H1 (cell line): Measurements from ENCODE around the gene MIB2. TPM values are rescaled to one million over a fixed set of nuclear protein-coding genes. Genes with fewer than 3 reads are reported as not detected.

Experiments
- BRCA1 ChIP-seq: IDR thresholded peaks from 2 replicates; pipeline ENCODE4 v1.6.1; 2012; ENCODE audit warnings: low read depth, low read length, improper control_type of control experiment
- CBX5 ChIP-seq: fragments of 300-800, 300-1000 bp; sonication (generic); IDR thresholded peaks from 2 replicates; pipeline ENCODE4 v1.7.1; 2016; ENCODE audit warnings: antibody characterized with exemption, low read length, low read depth
- CBX8 ChIP-seq: fragments of 300-800, 300-1000 bp; sonication (generic); IDR thresholded peaks from 2 replicates; pipeline ENCODE4 v1.7.1; 2016; ENCODE audit warnings: low read depth, low read length, borderline replicate concordance
- CREB1 ChIP-seq: IDR thresholded peaks from 2 replicates; pipeline ENCODE4 v1.6.1; 2012; ENCODE audit warnings: inconsistent platforms
- EP300 ChIP-seq, 2 experiments: IDR thresholded peaks; 1 replicate in 1 of 2; 2 replicates in 1 of 2; pipeline ENCODE4 v1.6.1; 2011 to 2012; ENCODE audit warnings: low read depth in 2 of 2, low read length in 2 of 2, mild to moderate bottlenecking in 2 of 2, borderline replicate concordance in 1 of 2, inconsistent platforms in 1 of 2, moderate library complexity in 1 of 2
- EZH2 ChIP-seq: fragments of 200-600 bp; sonication (generic); IDR thresholded peaks from 2 replicates; pipeline ENCODE4 v1.7.1; 2012; ENCODE audit warnings: low read depth, mild to moderate bottlenecking, moderate library complexity, low read length, inconsistent platforms; ENCODE audit not compliant: severe bottlenecking
- FOSL1 ChIP-seq: IDR thresholded peaks from 2 replicates; pipeline ENCODE4 v1.6.1; 2011; ENCODE audit warnings: mild to moderate bottlenecking, low read depth, low read length, moderate library complexity; ENCODE audit not compliant: insufficient read depth
- GABPA ChIP-seq: IDR thresholded peaks from 2 replicates; pipeline ENCODE4 v1.6.1; 2011; ENCODE audit warnings: mild to moderate bottlenecking, low read length, moderate library complexity, borderline replicate concordance; ENCODE audit not compliant: insufficient read depth
- HDAC2 ChIP-seq, 2 experiments: fragments of 300-600 bp in 1 of 2; sonication (generic) in 1 of 2; IDR thresholded peaks; 2 replicates each; pipeline ENCODE4 v1.6.1; 2011 to 2012; ENCODE audit warnings: low read depth in 2 of 2, low read length in 2 of 2, mild to moderate bottlenecking in 2 of 2, moderate library complexity in 2 of 2, borderline replicate concordance in 1 of 2, inconsistent platforms in 1 of 2
- JUND ChIP-seq: IDR thresholded peaks from 2 replicates; pipeline ENCODE4 v1.6.1; 2011; ENCODE audit warnings: mild to moderate bottlenecking, improper control_type of control experiment, low read length
- KDM1A ChIP-seq: fragments of 200-600, 300-600 bp; sonication (generic); IDR thresholded peaks from 2 replicates; pipeline ENCODE4 v1.7.1; 2016; ENCODE audit warnings: mild to moderate bottlenecking, low read length, borderline replicate concordance
- KDM4A ChIP-seq: IDR thresholded peaks from one replicate; pipeline ENCODE4 v1.7.1; 2012; ENCODE audit warnings: low read depth, mild to moderate bottlenecking, moderate library complexity, low read length, inconsistent platforms; ENCODE audit not compliant: severe bottlenecking
- MAFK ChIP-seq: IDR thresholded peaks from 2 replicates; pipeline ENCODE4 v1.6.1; 2012; ENCODE audit warnings: low read depth, mild to moderate bottlenecking, improper control_type of control experiment, low read length
- MAX ChIP-seq: IDR thresholded peaks from 2 replicates; pipeline ENCODE4 v1.6.1; 2012; ENCODE audit warnings: inconsistent platforms
- NANOG ChIP-seq: IDR thresholded peaks from 2 replicates; pipeline ENCODE4 v1.6.1; 2011; ENCODE audit warnings: low read length, low read depth, mild to moderate bottlenecking, inconsistent platforms; ENCODE audit not compliant: insufficient read depth, poor library complexity, severe bottlenecking
- POLR2A ChIP-seq, 2 experiments: IDR thresholded peaks; 1 replicate in 1 of 2; 2 replicates in 1 of 2; pipeline ENCODE4 v1.6.1; 2011; ENCODE audit warnings: low read depth in 2 of 2, low read length in 2 of 2, mild to moderate bottlenecking in 2 of 2; ENCODE audit errors: control extremely low read depth in 1 of 2
- POLR2AphosphoS5 ChIP-seq: IDR thresholded peaks from 2 replicates; pipeline ENCODE4 v1.6.1; 2011; ENCODE audit warnings: low read depth, low read length
- POU5F1 ChIP-seq: IDR thresholded peaks from 2 replicates; pipeline ENCODE4 v1.6.1; 2011; ENCODE audit warnings: low read depth, mild to moderate bottlenecking, low read length, moderate library complexity
- RAD21 ChIP-seq, 2 experiments: IDR thresholded peaks in 1 of 2; conservative IDR thresholded peaks in 1 of 2; 2 replicates each; pipeline ENCODE4 v1.6.1; 2011; ENCODE audit warnings: low read depth in 2 of 2, low read length in 2 of 2, improper control_type of control experiment in 1 of 2, inconsistent platforms in 1 of 2, mild to moderate bottlenecking in 1 of 2, moderate library complexity in 1 of 2
- SIN3A ChIP-seq, 2 experiments: IDR thresholded peaks in 1 of 2; conservative IDR thresholded peaks in 1 of 2; 2 replicates each; pipeline ENCODE4 v1.6.1; 2011 to 2012; ENCODE audit warnings: low read length in 2 of 2, improper control_type of control experiment in 1 of 2, low read depth in 1 of 2, mild to moderate bottlenecking in 1 of 2
- SP1 ChIP-seq: IDR thresholded peaks from 2 replicates; pipeline ENCODE4 v1.6.1; 2011; ENCODE audit warnings: low read depth, low read length
- ZNF274 ChIP-seq: IDR thresholded peaks from 2 replicates; pipeline ENCODE4 v1.7.0; 2012; ENCODE audit warnings: low read length, borderline replicate concordance; ENCODE audit errors: extremely low read depth
- polyA plus RNA-seq, 7 experiments: library from polyadenylated mRNA; depleted of rRNA in 3 of 7; stranded (reverse) in 5 of 7; unstranded in 2 of 7; fragments of >200 nt in 5 of 7; fragments of 200-250 nt in 2 of 7; gene quantifications; 1 replicate in 5 of 7; 2 replicates in 1 of 7; 4 replicates in 1 of 7; pipeline versions ENCODE4 v1.2.1 to v1.2.3, GENCODE V29; 2011 to 2013; ENCODE audit warnings: missing spikeins in 2 of 7, mixed read lengths in 2 of 7
- total RNA-seq: library from RNA; stranded (reverse); fragmentation: NEBNext Ultra II Directional; extraction: Animal tissue kit (Norgen Biotek cat#: 25700); gene quantifications from 2 replicates; pipeline ENCODE4 v1.2.1, GENCODE V29; 2021

MIB2 gene
- total and polyA plus RNA-seq, 2 of the 8 experiments (the other 6 are each of a cell fraction or from before 2014, with no cell fraction given): 32.5 to 60.0 TPM

DNA sequence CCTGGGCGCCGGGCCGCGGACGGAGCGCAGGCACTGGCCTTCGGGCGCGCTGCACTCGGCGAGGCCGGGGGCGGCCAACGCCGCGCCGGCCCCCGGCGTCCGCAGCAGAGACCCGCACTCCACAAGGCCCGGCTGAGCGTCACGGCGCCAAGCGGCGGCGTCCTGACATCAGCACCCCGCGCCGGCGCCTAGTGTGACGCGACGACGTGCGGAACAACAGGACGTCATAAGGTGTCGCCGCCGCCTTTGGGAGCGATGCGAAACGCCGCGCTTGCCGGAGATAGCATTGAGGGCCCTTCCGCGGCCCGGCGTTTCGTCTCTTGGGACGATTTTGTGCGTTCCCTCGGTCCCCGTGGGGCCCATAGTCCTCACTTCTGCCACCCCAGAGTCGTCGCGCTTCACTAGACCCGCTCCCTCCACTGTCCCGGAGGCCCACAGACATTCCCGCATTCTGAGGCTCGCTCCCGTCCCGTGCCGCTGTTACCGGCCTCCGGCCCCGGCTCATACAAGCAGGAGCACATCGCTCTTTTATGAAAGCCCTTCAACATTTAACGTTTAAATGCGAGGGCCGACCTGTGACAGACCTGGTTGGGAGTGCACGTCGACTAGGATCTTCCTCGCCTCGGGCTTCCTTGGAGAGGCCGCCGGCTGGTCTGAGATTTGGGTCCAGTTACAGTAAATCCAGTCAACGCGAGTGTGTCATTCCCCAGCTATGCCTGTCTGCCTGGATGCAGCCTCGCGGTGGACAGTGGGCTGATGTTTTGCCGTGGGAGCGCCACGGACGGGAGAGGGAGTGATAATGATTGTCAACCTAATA, 40.4 kb upstream of the MIB2 start, which contains the start of gene SSU72 (continued):
- TF ChIP-seq FOSL1 (no peak), MAX (peak; percentile 62; the same call in 1 of the 2 replicates), EP300 (IDR thresholded peaks at IDR 0.05; ENCODE audit: borderline replicate concordance in 1 of 2, low read depth in 2 of 2, low read length in 2 of 2) (0 out of 3 replicates have a peak, but pooled peaks of 1 of the 2 experiments have one; percentile 39), CBX8 (no peak), GABPA (0 out of 2 replicates have a peak, but pooled peaks have one; percentile 4), CREB1 (peak; percentile 99), SP1 (no peak), EZH2 (no peak), HDAC2 (IDR thresholded peaks at IDR 0.05; ENCODE audit: borderline replicate concordance in 1 of 2, low read depth in 2 of 2, low read length in 2 of 2) (no peak), ZNF274 (no peak), POLR2A (IDR thresholded peaks at IDR 0.05; ENCODE audit: control extremely low read depth in 1 of 2, low read depth in 2 of 2, low read length in 2 of 2) (peak; percentile 93 to 97), JUND (peak; percentile 58; the same call in 1 of the 2 replicates), KDM4A (peak; percentile 100), KDM1A (no peak), SIN3A (conservative IDR thresholded peaks at IDR 0.05 in 1 of 2, IDR thresholded peaks at IDR 0.05 in 1 of 2; ENCODE audit: low read depth in 1 of 2, low read length in 2 of 2) (peak in 1 of 2 experiments; percentile 93; a peak in 2 of 4 replicates), NANOG (no peak), POU5F1 (no peak), BRCA1 (peak; percentile 69; the same call in 1 of the 2 replicates), RAD21 (IDR thresholded peaks at IDR 0.05 in 1 of 2, conservative IDR thresholded peaks at IDR 0.05 in 1 of 2; ENCODE audit: low read depth in 2 of 2, low read length in 2 of 2) (no peak), CBX5 (no peak), MAFK (no peak), POLR2AphosphoS5 (peak; percentile 90)
- TF ChIP-seq, all 59 proteins: peak for 24
